Activated CD8-positive, alpha-beta memory T cell treated with anti-CD3 and anti-CD28 coated beads for 1 hour (primary cell): ENCODE data around the gene PRXL2A.

Experiments
- DNase-seq, 2 donors: peaks; one replicate each; pipeline ENCODE4 v3.0.0-alpha.2; 2020; ENCODE audit warnings: low read depth in 1 of 2; ENCODE audit errors: extremely low read depth in 1 of 2

The PRXL2A gene

GRCh38 chr10:80443531-80443974 lies 35.2 kb downstream of the PRXL2A start:
- no peak for DNase-seq

- no peak for DNase-seq
These were observed 35.8 kb downstream of the PRXL2A start for GRCh38 chr10:80444124-80444523.

- DNase-seq, result peak in 1 of 2 donors; percentile 62
These were observed 36.4 kb downstream of the PRXL2A start for GRCh38 chr10:80444646-80445319.

GRCh38 chr10:80447436-80448190 lies 39.3 kb downstream of the PRXL2A start:
- DNase-seq, result no peak

- DNase-seq, result no peak
These were observed 40.0 kb downstream of the PRXL2A start for GRCh38 chr10:80448209-80448942.

- DNase-seq, result no peak
These were observed 41.2 kb downstream of the PRXL2A start for GRCh38 chr10:80449520-80449919.

- no peak for DNase-seq
These were observed 42.8 kb downstream of the PRXL2A start for GRCh38 chr10:80451132-80451531.

- DNase-seq, result no peak
These were observed 43.7 kb downstream of the PRXL2A start for GRCh38 chr10:80452069-80452468.

- no peak for DNase-seq
These were observed 44.3 kb downstream of the PRXL2A start for GRCh38 chr10:80452640-80453039.

GRCh38 chr10:80453056-80453841 lies 44.9 kb downstream of the PRXL2A start:
- DNase-seq, result no peak

- DNase-seq, result peak in 1 of 2 donors; percentile 56
These were observed 45.6 kb downstream of the PRXL2A start, which contains the start of gene TSPAN14 for GRCh38 chr10:80453842-80454512. TSPAN14 (plus strand) TSS chr10:80454310; CDS start chr10:80489234, 34,924 bp downstream.

GRCh38 chr10:80454513-80455460 lies 46.4 kb downstream of the PRXL2A start:
- no peak for DNase-seq

GRCh38 chr10:80455461-80456349 lies 47.4 kb downstream of the PRXL2A start:
- no peak for DNase-seq

GRCh38 chr10:80457554-80458262 lies 49.4 kb downstream of the PRXL2A start:
- DNase-seq, result no peak

- DNase-seq, result no peak
These were observed 49.9 kb downstream of the PRXL2A start for GRCh38 chr10:80458263-80458625.

- DNase-seq, result no peak
These were observed 50.3 kb downstream of the PRXL2A start for GRCh38 chr10:80458638-80459037.

- DNase-seq, result peak; percentile 36 to 42
These were observed 50.9 kb downstream of the PRXL2A start for GRCh38 chr10:80459047-80459865.
